Memory B cell (primary cell): ENCODE results near the gene ANKS1A.

Source experiments
- ATAC-seq: fragments of 150-1000 bp; cut with Tn5 transposase; 2 replicates; pipeline ENCODE4 v1.10.0; 2021; ENCODE audit warnings: low read depth, mild to moderate bottlenecking, moderate library complexity
- DNase-seq, 2 donors: peaks; one replicate each; pipeline ENCODE4 v3.0.0; 2022; ENCODE audit warnings: low spot score in 2 of 2
- H3K27ac Mint-ChIP-seq: one replicate; pipeline ENCODE4 v1.8.0; 2022; ENCODE audit warnings: mild to moderate bottlenecking, moderate library complexity, mixed read lengths
- H3K27me3 Mint-ChIP-seq: one replicate; pipeline ENCODE4 v1.8.0; 2022; ENCODE audit warnings: mixed read lengths
- H3K36me3 Mint-ChIP-seq: one replicate; pipeline ENCODE4 v1.8.0; 2022; ENCODE audit warnings: mild to moderate bottlenecking, mixed read lengths
- H3K4me1 Mint-ChIP-seq: one replicate; pipeline ENCODE4 v1.8.0; 2022; ENCODE audit warnings: mixed read lengths
- H3K4me3 Mint-ChIP-seq: one replicate; pipeline ENCODE4 v1.8.0; 2022; ENCODE audit warnings: mild to moderate bottlenecking, moderate library complexity, mixed read lengths
- H3K9me3 Mint-ChIP-seq: one replicate; pipeline ENCODE4 v1.8.0; 2022; ENCODE audit warnings: mixed read lengths

The ANKS1A gene

GRCh38 chr6:35079311-35080000 is 190.4 kb downstream of the ANKS1A start:
- Mint-ChIP-seq H3K36me3 (peaks cover 29% of the 10 kb centered on the region), H3K27me3 (no peaks in the 10 kb centered on the region), H3K4me3 (no peak overlapping the region), H3K9me3 (no peaks in the 10 kb centered on the region), H3K27ac (no peak overlapping the region), H3K4me1 (no peaks in the 10 kb centered on the region)
- no peak for DNase-seq
- ATAC-seq: no peak

DNA sequence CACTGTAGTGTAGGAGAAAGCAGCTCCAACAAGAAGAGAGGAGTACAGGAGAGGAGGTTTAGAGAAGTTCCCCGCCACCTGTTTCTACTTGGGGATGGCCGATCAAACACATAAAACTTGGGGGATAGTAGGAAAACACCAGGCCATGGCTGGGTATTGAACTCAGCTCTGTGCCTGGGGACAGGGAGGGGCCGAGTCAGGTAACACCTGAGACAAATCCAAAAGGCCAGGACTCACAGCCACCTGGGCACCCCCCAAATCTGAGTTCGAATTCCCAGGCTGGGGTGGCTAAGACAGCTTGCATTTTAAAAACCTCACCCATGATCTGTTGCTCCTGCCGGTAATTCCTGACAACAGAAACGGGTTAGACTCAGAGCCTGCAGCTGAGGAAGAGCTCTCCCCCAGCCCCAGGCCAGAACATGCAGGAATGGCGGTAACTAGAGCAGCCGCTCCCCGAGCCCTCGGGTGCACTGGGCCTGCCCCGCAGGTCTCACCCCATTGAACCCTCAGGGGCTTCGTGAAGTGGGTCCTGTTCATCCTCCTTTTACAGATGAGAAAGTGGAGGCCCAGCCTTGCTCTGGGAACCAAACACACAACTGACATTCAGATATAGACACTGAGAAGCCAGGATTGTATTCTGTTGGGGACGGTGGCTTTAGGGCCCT is 191.1 kb downstream of the ANKS1A start:
- Mint-ChIP-seq H3K9me3 (no peaks in the 10 kb centered on the region), H3K36me3 (peaks cover 30% of the 10 kb centered on the region), H3K27me3 (no peaks in the 10 kb centered on the region), H3K27ac (no peak overlapping the region), H3K4me3 (no peak overlapping the region), H3K4me1 (no peaks in the 10 kb centered on the region)
- no peak for ATAC-seq
- no peak for DNase-seq

- ATAC-seq: no peak
- H3K9me3 Mint-ChIP-seq: no peaks in the 10 kb centered on the region
- H3K36me3 Mint-ChIP-seq: peaks cover 34% of the 10 kb centered on the region
Observed at GRCh38 chr6:35080821-35081425, 191.9 kb downstream of the ANKS1A start.

DNA sequence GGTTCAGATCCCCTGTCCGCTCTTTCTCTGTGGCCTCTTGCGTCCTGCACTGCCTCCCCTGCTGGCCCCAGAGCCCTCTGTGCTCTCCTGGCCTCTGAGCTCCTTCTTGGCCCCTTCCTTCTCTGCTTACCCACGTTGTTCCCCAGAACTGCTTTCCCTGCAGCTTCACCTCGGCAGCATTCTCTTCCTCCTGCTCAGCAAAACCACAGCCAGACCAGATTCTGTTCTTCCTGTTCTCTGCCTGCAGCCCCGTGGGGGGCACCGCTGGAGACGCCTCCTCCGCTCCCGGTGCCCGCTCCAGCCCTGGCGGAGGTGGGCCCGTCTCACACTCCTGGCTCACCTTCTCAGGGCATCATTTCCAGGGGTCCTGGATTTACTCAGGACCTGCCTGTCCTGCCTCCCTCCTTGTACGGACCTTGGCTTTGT is 192.4 kb downstream of the ANKS1A start:
- no peak overlapping the region for H3K4me3 Mint-ChIP-seq
- DNase-seq: no peak
- ATAC-seq: no peak
- H3K9me3 Mint-ChIP-seq: no peaks in the 10 kb centered on the region
- H3K27ac Mint-ChIP-seq: no peak overlapping the region
- H3K27me3 Mint-ChIP-seq: no peaks in the 10 kb centered on the region
- H3K36me3 Mint-ChIP-seq: peaks cover 39% of the 10 kb centered on the region
- H3K4me1 Mint-ChIP-seq: no peaks in the 10 kb centered on the region

More at GRCh38 chr6:35080821-35081425, 191.9 kb downstream of the ANKS1A start:
- Mint-ChIP-seq H3K4me1 (no peaks in the 10 kb centered on the region), H3K27me3 (no peaks in the 10 kb centered on the region), H3K4me3 (no peak overlapping the region), H3K27ac (no peak overlapping the region)
- DNase-seq: no peak

DNA sequence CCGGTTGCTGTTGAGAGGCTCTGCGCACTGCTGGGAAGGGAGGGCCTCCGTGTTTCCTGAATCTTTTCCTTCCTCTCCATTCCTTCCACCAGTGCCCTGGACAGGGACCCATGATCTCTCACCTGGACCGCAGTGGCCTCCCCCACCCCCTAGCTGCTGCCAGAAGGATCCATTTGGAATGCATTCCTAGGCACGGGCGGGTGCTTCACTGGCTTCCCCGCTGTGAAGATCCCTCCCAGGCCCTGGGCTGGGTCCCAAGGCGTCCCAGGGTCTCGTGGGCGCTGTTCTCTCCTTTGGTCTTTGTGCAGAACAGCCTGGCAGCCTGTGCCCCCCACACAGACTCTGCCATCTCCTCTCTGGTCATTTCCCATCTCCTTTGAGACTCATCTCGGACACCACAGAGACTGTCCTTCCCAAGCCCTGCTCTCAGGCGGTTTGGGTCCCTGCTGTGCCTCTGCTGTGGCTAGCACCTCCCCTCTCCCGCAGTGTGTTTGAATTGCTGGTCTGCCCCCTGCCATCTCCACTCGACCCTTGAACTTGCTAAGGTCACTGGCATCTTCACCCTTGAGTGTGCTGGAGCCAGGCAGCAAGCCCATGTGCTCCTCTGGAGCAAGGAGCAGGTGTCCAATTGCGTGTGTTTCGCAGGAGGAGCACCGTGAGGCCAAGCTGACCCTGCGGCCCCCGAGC is 193.1 kb downstream of the ANKS1A start:
- no peak for ATAC-seq
- Mint-ChIP-seq H3K9me3 (no peaks in the 10 kb centered on the region), H3K27ac (no peak overlapping the region), H3K27me3 (no peaks in the 10 kb centered on the region), H3K36me3 (peaks cover 39% of the 10 kb centered on the region), H3K4me1 (no peaks in the 10 kb centered on the region), H3K4me3 (no peak overlapping the region)
- no peak for DNase-seq

- ATAC-seq: no peak
- Mint-ChIP-seq H3K27me3 (no peaks in the 10 kb centered on the region), H3K36me3 (peaks cover 46% of the 10 kb centered on the region), H3K4me3 (no peak overlapping the region), H3K9me3 (no peaks in the 10 kb centered on the region), H3K27ac (no peak overlapping the region), H3K4me1 (no peaks in the 10 kb centered on the region)
- DNase-seq: no peak
Observed at GRCh38 chr6:35082733-35083403, 193.8 kb downstream of the ANKS1A start.

GRCh38 chr6:35083507-35083906 is 194.5 kb downstream of the ANKS1A start:
- Mint-ChIP-seq H3K27ac (no peak overlapping the region), H3K4me3 (no peak overlapping the region), H3K4me1 (no peaks in the 10 kb centered on the region), H3K36me3 (peaks cover 48% of the 10 kb centered on the region), H3K9me3 (no peaks in the 10 kb centered on the region), H3K27me3 (no peaks in the 10 kb centered on the region)
- ATAC-seq: no peak
- no peak for DNase-seq

- H3K4me1 Mint-ChIP-seq: no peaks in the 10 kb centered on the region
- no peak overlapping the region for H3K4me3 Mint-ChIP-seq
- ATAC-seq: no peak
- no peak for DNase-seq
- no peaks in the 10 kb centered on the region for H3K27me3 Mint-ChIP-seq
- H3K27ac Mint-ChIP-seq: no peak overlapping the region
- H3K9me3 Mint-ChIP-seq: no peaks in the 10 kb centered on the region
- H3K36me3 Mint-ChIP-seq: peaks cover 50% of the 10 kb centered on the region
Observed at GRCh38 chr6:35084041-35084491, 195.0 kb downstream of the ANKS1A start.

DNA sequence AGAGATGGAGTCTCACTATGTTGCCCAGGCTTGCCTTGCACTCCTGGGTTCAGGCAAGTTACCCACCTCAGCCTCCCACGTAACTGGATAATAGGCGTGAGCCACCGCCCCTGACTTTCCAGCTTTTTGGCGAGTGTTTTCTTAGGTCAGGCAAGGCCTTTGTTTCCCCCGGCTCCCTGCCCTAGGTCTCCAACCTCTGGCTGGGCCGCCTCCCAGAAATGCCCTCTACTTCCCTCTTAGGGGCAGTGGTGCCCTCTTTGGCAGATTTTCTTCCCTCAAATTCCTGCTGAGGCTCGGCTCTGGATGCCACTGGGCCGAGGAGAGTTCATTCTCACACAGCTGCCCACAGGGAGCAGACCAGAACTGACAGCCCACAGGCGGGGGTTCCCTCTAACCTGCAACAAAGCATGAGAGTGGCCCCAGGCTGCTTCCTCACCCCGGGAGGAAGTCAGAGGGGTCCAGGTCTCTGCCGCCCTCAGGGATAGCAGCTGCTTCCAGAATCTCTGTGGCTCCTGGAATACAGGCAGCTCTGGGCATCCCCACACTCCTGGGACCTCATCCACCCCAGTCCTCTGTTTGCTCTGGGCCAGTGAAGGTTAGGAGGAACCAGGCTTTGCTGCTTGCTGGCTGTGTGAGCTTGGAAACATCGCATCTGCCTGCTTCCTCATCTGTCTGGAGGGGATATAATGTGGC is 195.6 kb downstream of the ANKS1A start:
- no peaks in the 10 kb centered on the region for H3K27me3 Mint-ChIP-seq
- H3K9me3 Mint-ChIP-seq: no peaks in the 10 kb centered on the region
- H3K27ac Mint-ChIP-seq: no peak overlapping the region
- DNase-seq: no peak
- H3K36me3 Mint-ChIP-seq: peaks cover 46% of the 10 kb centered on the region
- H3K4me1 Mint-ChIP-seq: no peaks in the 10 kb centered on the region
- ATAC-seq: no peak
- H3K4me3 Mint-ChIP-seq: no peak overlapping the region

- DNase-seq (no peak), ATAC-seq (no peak)
- no peaks in the 10 kb centered on the region for H3K27me3 Mint-ChIP-seq
- no peaks in the 10 kb centered on the region for H3K4me1 Mint-ChIP-seq
- H3K9me3 Mint-ChIP-seq: no peaks in the 10 kb centered on the region
- no peak overlapping the region for H3K4me3 Mint-ChIP-seq
- H3K36me3 Mint-ChIP-seq: peaks cover 46% of the 10 kb centered on the region
- H3K27ac Mint-ChIP-seq: no peak overlapping the region
Observed at GRCh38 chr6:35085359-35086281, 196.6 kb downstream of the ANKS1A start.

- Mint-ChIP-seq H3K36me3 (peaks cover 43% of the 10 kb centered on the region), H3K27ac (no peak overlapping the region), H3K4me3 (no peak overlapping the region), H3K4me1 (no peaks in the 10 kb centered on the region), H3K9me3 (no peaks in the 10 kb centered on the region), H3K27me3 (no peaks in the 10 kb centered on the region)
- DNase-seq (no peak), ATAC-seq (no peak)
Observed at GRCh38 chr6:35086282-35086632, 197.2 kb downstream of the ANKS1A start.

- Mint-ChIP-seq H3K27ac (no peak overlapping the region), H3K36me3 (peaks cover 38% of the 10 kb centered on the region), H3K4me1 (no peaks in the 10 kb centered on the region), H3K4me3 (no peak overlapping the region), H3K27me3 (no peaks in the 10 kb centered on the region), H3K9me3 (no peaks in the 10 kb centered on the region)
- no peak for ATAC-seq
- DNase-seq: no peak
Observed at GRCh38 chr6:35086636-35087360, 197.7 kb downstream of the ANKS1A start.
